H1 (cell line): Measurements from ENCODE around the gene RNF166. TPM values are rescaled to one million over a fixed set of nuclear protein-coding genes. Genes with fewer than 3 reads are reported as not detected.

Source experiments
- CHD7 ChIP-seq: fragments of 300-600 bp; sonication (generic); IDR thresholded peaks from 2 replicates; pipeline ENCODE4 v1.7.1; 2012; ENCODE audit warnings: low read length, moderate library complexity, mild to moderate bottlenecking, inconsistent platforms; ENCODE audit not compliant: insufficient replicate concordance
- FOSL1 ChIP-seq: IDR thresholded peaks from 2 replicates; pipeline ENCODE4 v1.6.1; 2011; ENCODE audit warnings: mild to moderate bottlenecking, low read depth, low read length, moderate library complexity; ENCODE audit not compliant: insufficient read depth
- JUN ChIP-seq: IDR thresholded peaks from 2 replicates; pipeline ENCODE4 v1.6.1; 2011; ENCODE audit warnings: low read depth, mild to moderate bottlenecking, improper control_type of control experiment, low read length
- NANOG ChIP-seq: IDR thresholded peaks from 2 replicates; pipeline ENCODE4 v1.6.1; 2011; ENCODE audit warnings: low read length, low read depth, mild to moderate bottlenecking, inconsistent platforms; ENCODE audit not compliant: insufficient read depth, poor library complexity, severe bottlenecking
- POLR2AphosphoS5 ChIP-seq: IDR thresholded peaks from 2 replicates; pipeline ENCODE4 v1.6.1; 2011; ENCODE audit warnings: low read depth, low read length
- POU5F1 ChIP-seq: IDR thresholded peaks from 2 replicates; pipeline ENCODE4 v1.6.1; 2011; ENCODE audit warnings: low read depth, mild to moderate bottlenecking, low read length, moderate library complexity
- RAD21 ChIP-seq, 2 experiments: IDR thresholded peaks in 1 of 2; conservative IDR thresholded peaks in 1 of 2; 2 replicates each; pipeline ENCODE4 v1.6.1; 2011; ENCODE audit warnings: low read depth in 2 of 2, low read length in 2 of 2, improper control_type of control experiment in 1 of 2, inconsistent platforms in 1 of 2, mild to moderate bottlenecking in 1 of 2, moderate library complexity in 1 of 2
- SIRT6 ChIP-seq: IDR thresholded peaks from one replicate; pipeline ENCODE4 v1.7.1; 2012; ENCODE audit warnings: low read length, inconsistent platforms
- SP2 ChIP-seq: IDR thresholded peaks from 2 replicates; pipeline ENCODE4 v1.6.1; 2012; ENCODE audit warnings: mild to moderate bottlenecking, low read length, inconsistent platforms
- SUZ12 ChIP-seq: fragments of 200-600 bp; sonication (generic); IDR thresholded peaks from 2 replicates; pipeline ENCODE4 v1.6.1; 2012; ENCODE audit warnings: mild to moderate bottlenecking, inconsistent platforms, low read length, moderate library complexity, mixed read lengths
- polyA plus RNA-seq, 7 experiments: library from polyadenylated mRNA; depleted of rRNA in 3 of 7; stranded (reverse) in 5 of 7; unstranded in 2 of 7; fragments of >200 nt in 5 of 7; fragments of 200-250 nt in 2 of 7; gene quantifications; 1 replicate in 5 of 7; 2 replicates in 1 of 7; 4 replicates in 1 of 7; pipeline versions ENCODE4 v1.2.1 to v1.2.3, GENCODE V29; 2011 to 2013; ENCODE audit warnings: missing spikeins in 2 of 7, mixed read lengths in 2 of 7
- total RNA-seq: library from RNA; stranded (reverse); fragmentation: NEBNext Ultra II Directional; extraction: Animal tissue kit (Norgen Biotek cat#: 25700); gene quantifications from 2 replicates; pipeline ENCODE4 v1.2.1, GENCODE V29; 2021

The RNF166 gene
- total and polyA plus RNA-seq, 2 of the 8 experiments (the other 6 are each of a cell fraction or from before 2014, with no cell fraction given): 29.8 to 31.2 TPM

GRCh38 chr16:88737298-88738150 is 31.3 kb upstream of the RNF166 start (continued):
- TF ChIP-seq CHD7: no peak
- TF ChIP-seq NANOG: peak; percentile 48
- peak; percentile 40 to 66; a peak in 3 of 4 replicates for TF ChIP-seq RAD21 (IDR thresholded peaks at IDR 0.05 in 1 of 2, conservative IDR thresholded peaks at IDR 0.05 in 1 of 2; ENCODE audit: low read depth in 2 of 2, low read length in 2 of 2)
- no peak for TF ChIP-seq FOSL1
- TF ChIP-seq SIRT6: no peak
- no peak for TF ChIP-seq SP2
- TF ChIP-seq SUZ12: no peak
- no peak for TF ChIP-seq POLR2AphosphoS5
- no peak for TF ChIP-seq JUN
- TF ChIP-seq POU5F1: no peak
